ENCODE results near the gene ZMIZ2.

The ZMIZ2 gene

GRCh38 chr7:44756904-44757303 lies 8.3 kb downstream of the ZMIZ2 start:
- no peak for DNase-seq

- no peak for DNase-seq
Observed at GRCh38 chr7:44757311-44757710, 8.7 kb downstream of the ZMIZ2 start.

- no peak for DNase-seq
Observed at GRCh38 chr7:44757739-44758138, 9.1 kb downstream of the ZMIZ2 start.

GRCh38 chr7:44759246-44759645 lies 10.6 kb downstream of the ZMIZ2 start:
- no peak for DNase-seq

- DNase-seq, result no peak
Observed at GRCh38 chr7:44760034-44760580, 11.5 kb downstream of the ZMIZ2 start.

GRCh38 chr7:44761207-44762161 lies 12.8 kb downstream of the ZMIZ2 start:
- DNase-seq, result no peak

- no peak for DNase-seq
Observed at GRCh38 chr7:44762300-44762699, 13.7 kb downstream of the ZMIZ2 start.

GRCh38 chr7:44762726-44763522 lies 14.3 kb downstream of the ZMIZ2 start:
- DNase-seq, result no peak

- DNase-seq, result no peak
Observed at GRCh38 chr7:44764081-44764480, 15.4 kb downstream of the ZMIZ2 start.

GRCh38 chr7:44764665-44765578 lies 16.3 kb downstream of the ZMIZ2 start:
- no peak for DNase-seq

GRCh38 chr7:44765579-44766415 lies 17.1 kb downstream of the ZMIZ2 start:
- no peak for DNase-seq

GRCh38 chr7:44766416-44766801 lies 17.8 kb downstream of the ZMIZ2 start:
- no peak for DNase-seq

- no peak for DNase-seq
Observed at GRCh38 chr7:44767134-44767911, 18.7 kb downstream of the ZMIZ2 start.

GRCh38 chr7:44767912-44768627 lies 19.4 kb downstream of the ZMIZ2 start:
- DNase-seq, result peak; percentile 34

- no peak for DNase-seq
Observed at GRCh38 chr7:44768628-44769371, 20.2 kb downstream of the ZMIZ2 start.

- no peak for DNase-seq
Observed at GRCh38 chr7:44769376-44769775, 20.7 kb downstream of the ZMIZ2 start.

- DNase-seq, result no peak
Observed at GRCh38 chr7:44769776-44770294, 21.2 kb downstream of the ZMIZ2 start.

- DNase-seq, result no peak
Observed at GRCh38 chr7:44771358-44771757, 22.7 kb downstream of the ZMIZ2 start.

GRCh38 chr7:44772440-44772839 lies 23.8 kb downstream of the ZMIZ2 start:
- no peak for DNase-seq

Measured in activated effector memory CD4-positive, alpha-beta T cell treated with Interleukin-2 at 50 U/mL for 16 hours (primary cell).